Myocyte (in vitro differentiated cells): Measurements from ENCODE around the gene FAM83C. TPM values are rescaled to one million over a fixed set of nuclear protein-coding genes. Genes with fewer than 3 reads are reported as not detected.
A peak's percentile ranks its signal among the peaks of the same experiment; 100 is the strongest.
"Not testable (repeated sequence)": the region's sequence is repeated elsewhere in the genome, so short reads cannot be mapped to it uniquely, and the experiment has no call there.

Experiments
- DNase-seq: peaks from one replicate; pipeline ENCODE4 v3.0.0-alpha.2; 2012; ENCODE audit warnings: low read depth
- total RNA-seq: library from RNA; depleted of rRNA; stranded (reverse); fragments of >200 nt; gene quantifications from 2 replicates; pipeline ENCODE4 v1.2.3, GENCODE V29; 2014

Gene FAM83C
- total RNA-seq, 1 donor from 2014 or later = not detected

- DNase-seq = peak; percentile 90
These were observed 26.4 kb upstream of the FAM83C start for GRCh38 chr20:35318502-35319157.

DNA sequence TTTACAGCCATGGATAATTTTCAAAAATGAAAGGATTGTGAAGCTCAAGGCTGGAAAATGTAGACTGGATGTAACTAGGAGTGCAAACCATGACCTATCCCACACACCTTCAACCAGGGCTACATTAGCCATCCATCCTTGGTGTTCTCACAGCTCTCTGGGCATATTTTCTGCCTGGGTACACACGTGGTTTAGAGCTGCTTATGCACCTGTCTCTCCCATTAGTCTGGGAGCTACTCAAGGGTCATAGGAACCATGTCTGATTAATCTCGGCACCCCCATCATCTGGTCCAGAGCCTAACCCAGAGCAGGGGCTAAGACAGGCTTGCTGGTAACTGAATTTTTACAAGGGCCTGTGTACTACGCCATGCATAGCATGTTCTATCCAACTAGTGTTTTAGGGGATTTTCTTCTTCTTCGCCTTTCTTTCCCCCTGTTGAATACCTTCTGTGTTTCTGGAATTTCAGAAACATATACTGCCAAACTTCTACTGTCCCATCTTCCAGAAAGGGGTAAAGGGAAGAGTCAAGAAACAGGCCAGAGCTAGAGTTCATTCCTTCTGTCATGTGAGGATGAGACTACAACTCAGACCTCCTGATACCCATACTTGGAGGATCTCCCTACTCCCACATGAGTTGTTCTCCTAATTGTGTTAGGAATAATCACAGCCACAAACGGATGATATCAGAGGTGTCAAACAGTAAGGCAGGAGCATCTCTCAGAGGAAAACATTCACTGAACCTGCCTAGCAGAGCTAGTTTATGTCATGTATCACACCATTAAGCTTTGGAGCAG is 25.4 kb upstream of the FAM83C start:
- peak; percentile 66 for DNase-seq

- peak; percentile 63 for DNase-seq
These were observed 23.9 kb upstream of the FAM83C start for GRCh38 chr20:35316086-35316485.

- DNase-seq = not testable (repeated sequence)
These were observed 23.4 kb upstream of the FAM83C start for GRCh38 chr20:35315632-35316020.

- DNase-seq = peak; percentile 50
These were observed 22.8 kb upstream of the FAM83C start for GRCh38 chr20:35314816-35315631.

DNA sequence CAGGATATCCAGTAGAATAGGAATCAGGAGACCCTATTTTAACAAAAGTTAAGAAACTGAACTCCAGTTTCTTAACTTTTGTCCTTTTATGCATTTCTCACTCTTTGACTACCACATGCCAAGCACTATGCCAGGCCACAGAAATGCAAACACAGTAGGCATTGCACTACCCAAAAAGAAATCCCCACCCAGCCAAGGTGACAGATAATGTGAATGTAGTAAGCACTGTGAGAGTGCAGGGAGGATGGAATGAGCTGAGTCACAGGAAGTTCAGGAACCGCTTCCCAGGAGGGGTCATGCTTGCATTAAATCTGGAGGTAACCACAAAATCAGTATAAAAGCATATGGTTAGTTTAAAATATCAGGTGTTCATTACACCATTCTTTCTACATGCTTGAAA is 20.1 kb upstream of the FAM83C start:
- peak; percentile 60 for DNase-seq

GRCh38 chr20:35311822-35312221 is 19.6 kb upstream of the FAM83C start:
- DNase-seq = no peak

GRCh38 chr20:35311409-35311808 is 19.2 kb upstream of the FAM83C start:
- peak; percentile 77 for DNase-seq

- peak; percentile 100 for DNase-seq
These were observed 15.7 kb upstream of the FAM83C start for GRCh38 chr20:35307666-35308653.

- peak; percentile 88 for DNase-seq
These were observed 14.8 kb upstream of the FAM83C start for GRCh38 chr20:35306931-35307517.

DNA sequence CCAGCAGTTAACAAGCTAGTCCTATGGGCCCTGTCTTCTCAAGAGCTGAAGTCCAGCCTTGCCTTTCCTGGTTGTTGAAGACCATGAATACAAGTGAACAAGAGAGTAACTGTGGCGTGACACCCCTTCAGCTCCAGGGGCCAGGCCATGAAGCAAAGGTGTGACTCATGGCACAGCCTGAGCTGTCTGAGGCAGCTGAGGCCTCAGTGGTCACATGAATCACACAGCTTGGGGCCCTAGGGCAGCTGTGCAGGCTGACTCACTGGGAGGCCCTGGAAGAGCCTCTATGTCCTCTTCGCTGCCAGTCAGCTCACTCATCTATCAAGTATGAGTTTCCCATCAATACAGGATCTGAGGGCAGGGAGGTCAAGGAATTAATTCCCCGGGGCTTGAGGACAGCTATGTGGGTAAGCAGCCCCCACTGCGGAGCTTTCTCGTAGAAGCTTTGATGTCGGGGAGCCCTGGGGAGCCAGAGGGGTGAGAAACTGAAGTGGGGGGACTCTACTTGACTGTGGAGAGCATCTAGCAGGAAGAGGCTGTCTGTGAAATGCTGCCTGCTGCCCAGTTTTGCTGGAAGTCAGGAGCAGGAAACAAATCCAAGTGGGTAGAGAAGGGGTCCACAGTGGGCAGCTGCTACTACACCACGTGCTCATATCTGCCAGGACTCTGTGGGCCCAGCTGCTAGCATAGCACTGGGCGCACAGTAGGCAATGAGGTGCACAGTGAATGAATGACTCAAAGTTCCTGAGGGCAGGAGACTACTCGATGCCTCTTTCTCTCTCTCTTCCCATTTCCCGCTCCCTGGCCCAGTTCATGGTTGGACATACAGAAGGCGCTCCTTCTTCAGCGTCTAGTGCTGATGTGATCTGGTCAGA is 13.7 kb upstream of the FAM83C start:
- DNase-seq = peak; percentile 100

DNA sequence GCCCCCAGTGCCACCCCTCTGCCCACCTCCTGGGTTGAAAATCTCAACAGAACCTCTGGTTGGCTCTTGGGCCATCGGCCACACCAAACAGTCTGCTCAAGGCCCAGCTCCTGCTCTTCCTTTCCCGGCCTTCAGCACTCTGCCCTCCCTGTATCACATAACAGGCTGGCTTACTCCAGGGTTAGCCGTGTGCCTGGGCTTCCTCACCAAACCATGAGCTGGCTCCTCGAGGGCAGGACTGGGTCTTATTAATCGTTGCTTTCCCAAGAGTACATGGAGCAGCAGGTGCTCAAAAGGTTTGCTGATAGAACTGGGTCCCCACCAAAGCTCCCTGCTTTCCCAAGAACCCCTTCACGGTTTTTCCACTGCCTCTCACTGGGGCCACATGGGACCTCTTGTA is 12.7 kb upstream of the FAM83C start:
- peak; percentile 68 for DNase-seq

- DNase-seq = peak; percentile 93
These were observed 11.7 kb upstream of the FAM83C start for GRCh38 chr20:35303735-35304491.

GRCh38 chr20:35303382-35303734 is 11.1 kb upstream of the FAM83C start:
- DNase-seq = no peak

GRCh38 chr20:35302421-35303335 is 10.5 kb upstream of the FAM83C start:
- DNase-seq = no peak

DNA sequence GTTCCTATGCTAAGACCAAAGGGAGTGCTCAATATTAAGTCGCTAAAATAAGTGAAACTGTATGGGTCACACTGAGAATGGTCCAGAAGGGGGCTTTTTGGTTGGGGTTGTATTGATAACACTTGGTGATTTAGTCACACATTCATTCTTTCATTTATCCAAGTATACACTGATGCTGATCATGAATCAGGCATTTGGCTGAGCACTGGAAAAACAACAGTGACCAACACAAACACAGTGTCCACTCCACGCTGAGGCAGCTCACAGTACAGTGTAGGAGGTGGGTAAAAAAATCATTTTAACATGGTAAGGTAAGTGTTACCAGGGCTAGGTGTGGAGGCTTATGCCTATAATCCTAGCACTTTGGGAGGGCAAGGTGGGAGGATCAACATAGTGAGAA is 9.2 kb upstream of the FAM83C start:
- DNase-seq = no peak

DNA sequence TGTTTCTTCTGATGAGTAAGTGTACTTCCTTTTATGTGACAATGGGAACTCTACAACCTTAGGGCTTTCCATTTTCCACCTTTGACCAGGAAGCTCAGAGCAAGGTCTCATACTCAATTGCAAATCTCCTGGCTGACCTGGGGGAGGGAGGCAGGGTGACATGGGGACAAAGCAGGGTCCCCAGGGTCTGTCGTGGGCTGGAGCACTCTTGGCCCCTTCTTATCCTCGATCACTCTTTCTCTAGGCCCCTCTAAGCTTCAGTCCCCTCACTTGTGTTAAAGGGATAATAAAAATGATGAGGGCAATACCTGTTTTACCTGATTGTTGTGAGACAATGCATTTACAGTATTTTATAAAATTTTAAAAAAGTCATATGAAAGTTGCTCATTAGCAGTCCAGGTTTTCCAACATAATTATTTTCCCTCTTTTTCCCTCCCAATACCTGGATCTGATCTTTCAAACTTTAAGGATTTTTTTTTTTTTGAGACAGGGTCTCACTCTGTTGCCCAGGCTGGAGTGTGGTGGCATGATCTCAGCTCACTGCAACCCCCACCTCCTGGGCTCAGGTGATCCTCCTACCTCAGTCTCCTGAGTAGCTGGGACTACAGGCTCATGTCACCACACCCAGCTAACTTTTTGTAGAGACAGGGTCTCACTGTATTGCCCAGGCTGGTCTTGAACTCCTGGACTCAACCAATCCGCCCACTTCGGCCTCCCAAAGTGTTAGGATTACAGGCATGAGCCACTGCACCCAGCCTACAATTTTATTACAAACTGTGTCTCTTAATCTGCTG is 8.4 kb upstream of the FAM83C start:
- DNase-seq = no peak
